ENCODE data around the gene TNFRSF11A. TPM values are rescaled to one million over a fixed set of nuclear protein-coding genes. Genes with fewer than 3 reads are reported as not detected.

Gene TNFRSF11A
- total RNA-seq, 1 donor from 2014 or later, result 0.19 TPM

DNA sequence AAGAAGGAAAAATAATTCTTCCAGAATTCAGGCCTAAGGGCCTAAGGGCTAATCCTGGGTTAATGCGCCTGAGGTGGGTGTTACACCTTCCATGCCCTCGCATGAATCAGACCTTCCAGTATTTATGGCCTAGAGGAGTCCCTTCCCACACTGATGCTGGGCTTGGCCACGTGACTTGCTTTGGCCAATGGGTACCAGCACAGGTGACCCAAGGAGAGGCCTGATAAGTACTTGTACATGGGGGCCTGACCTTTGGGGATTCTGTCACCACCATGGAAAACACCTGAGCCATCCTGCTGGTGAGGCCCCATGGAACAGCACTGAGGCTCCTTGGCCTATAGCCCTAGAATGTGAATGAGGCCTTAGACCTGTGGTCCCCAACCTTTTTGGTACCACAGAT, 79.8 kb downstream of the TNFRSF11A start:
- H3K36me3 Mint-ChIP-seq (ENCODE audit: unreplicated experiment), result no peaks in the 10 kb centered on the region
- no peak overlapping the region for H3K27ac Mint-ChIP-seq (ENCODE audit: unreplicated experiment)
- TF ChIP-seq, protein P1, sequence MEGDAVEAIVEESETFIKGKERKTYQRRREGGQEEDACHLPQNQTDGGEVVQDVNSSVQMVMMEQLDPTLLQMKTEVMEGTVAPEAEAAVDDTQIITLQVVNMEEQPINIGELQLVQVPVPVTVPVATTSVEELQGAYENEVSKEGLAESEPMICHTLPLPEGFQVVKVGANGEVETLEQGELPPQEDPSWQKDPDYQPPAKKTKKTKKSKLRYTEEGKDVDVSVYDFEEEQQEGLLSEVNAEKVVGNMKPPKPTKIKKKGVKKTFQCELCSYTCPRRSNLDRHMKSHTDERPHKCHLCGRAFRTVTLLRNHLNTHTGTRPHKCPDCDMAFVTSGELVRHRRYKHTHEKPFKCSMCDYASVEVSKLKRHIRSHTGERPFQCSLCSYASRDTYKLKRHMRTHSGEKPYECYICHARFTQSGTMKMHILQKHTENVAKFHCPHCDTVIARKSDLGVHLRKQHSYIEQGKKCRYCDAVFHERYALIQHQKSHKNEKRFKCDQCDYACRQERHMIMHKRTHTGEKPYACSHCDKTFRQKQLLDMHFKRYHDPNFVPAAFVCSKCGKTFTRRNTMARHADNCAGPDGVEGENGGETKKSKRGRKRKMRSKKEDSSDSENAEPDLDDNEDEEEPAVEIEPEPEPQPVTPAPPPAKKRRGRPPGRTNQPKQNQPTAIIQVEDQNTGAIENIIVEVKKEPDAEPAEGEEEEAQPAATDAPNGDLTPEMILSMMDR (IDR thresholded peaks at IDR 0.05), result no peak
- H3K9me3 Mint-ChIP-seq (ENCODE audit: unreplicated experiment), result no peaks in the 10 kb centered on the region
- DNase-seq (ENCODE audit: extremely low spot score, unreplicated experiment), result no peak
- H3K4me1 Mint-ChIP-seq (ENCODE audit: unreplicated experiment), result no peaks in the 10 kb centered on the region
- no peak overlapping the region for H3K4me3 Mint-ChIP-seq (ENCODE audit: unreplicated experiment)
- peaks cover 25% of the 10 kb centered on the region for H3K27me3 Mint-ChIP-seq (ENCODE audit: unreplicated experiment)

DNA sequence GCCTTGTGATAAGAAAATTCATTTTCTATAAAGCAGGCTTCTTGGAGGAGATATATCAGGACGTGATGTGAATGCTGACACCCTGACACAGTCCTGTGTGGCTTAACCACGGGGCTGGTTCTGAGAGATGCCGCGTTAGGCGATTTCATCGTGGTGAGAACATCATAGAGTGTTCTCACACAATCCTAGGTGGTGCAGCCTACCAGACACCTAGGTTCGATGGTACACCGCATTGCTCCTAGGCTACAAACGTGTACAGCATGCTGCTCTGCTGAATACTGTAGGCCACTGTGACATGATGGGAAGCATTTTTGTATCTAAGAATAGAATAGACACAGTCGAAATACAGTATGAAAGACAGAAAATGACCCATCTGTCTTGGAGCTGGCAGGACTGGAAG, 82.5 kb downstream of the TNFRSF11A start:
- no peak for DNase-seq (ENCODE audit: extremely low spot score, unreplicated experiment)
- no peak overlapping the region for H3K4me3 Mint-ChIP-seq (ENCODE audit: unreplicated experiment)
- H3K27me3 Mint-ChIP-seq (ENCODE audit: unreplicated experiment), result peaks cover 11% of the 10 kb centered on the region
- no peaks in the 10 kb centered on the region for H3K36me3 Mint-ChIP-seq (ENCODE audit: unreplicated experiment)
- no peaks in the 10 kb centered on the region for H3K4me1 Mint-ChIP-seq (ENCODE audit: unreplicated experiment)
- no peak overlapping the region for H3K27ac Mint-ChIP-seq (ENCODE audit: unreplicated experiment)
- TF ChIP-seq, protein P1 (IDR thresholded peaks at IDR 0.05), result no peak
- no peaks in the 10 kb centered on the region for H3K9me3 Mint-ChIP-seq (ENCODE audit: unreplicated experiment)

DNA sequence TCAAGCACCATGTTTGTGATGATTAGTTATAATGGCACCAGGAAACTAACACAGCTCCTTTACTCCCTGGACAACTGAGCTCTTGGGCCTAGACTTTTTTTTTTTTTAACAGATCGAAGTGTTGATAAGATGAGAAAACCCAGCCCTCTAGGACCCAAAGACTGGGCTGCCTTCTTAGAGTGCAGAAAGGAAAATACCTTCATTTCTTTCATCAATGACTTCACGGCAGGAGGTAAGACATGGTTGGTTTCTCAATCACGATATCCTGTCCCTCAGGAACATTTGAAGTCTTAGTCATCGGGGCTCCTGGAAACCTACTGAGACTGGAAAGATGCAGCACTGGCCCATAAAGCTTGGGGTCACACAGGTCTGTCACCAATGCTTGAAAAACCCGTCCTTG, 84.7 kb downstream of the TNFRSF11A start:
- no peak for DNase-seq (ENCODE audit: extremely low spot score, unreplicated experiment)
- H3K27ac Mint-ChIP-seq (ENCODE audit: unreplicated experiment), result no peak overlapping the region
- no peak overlapping the region for H3K4me3 Mint-ChIP-seq (ENCODE audit: unreplicated experiment)
- no peaks in the 10 kb centered on the region for H3K36me3 Mint-ChIP-seq (ENCODE audit: unreplicated experiment)
- no peaks in the 10 kb centered on the region for H3K9me3 Mint-ChIP-seq (ENCODE audit: unreplicated experiment)
- H3K27me3 Mint-ChIP-seq (ENCODE audit: unreplicated experiment), result peaks cover 25% of the 10 kb centered on the region
- no peaks in the 10 kb centered on the region for H3K4me1 Mint-ChIP-seq (ENCODE audit: unreplicated experiment)
- TF ChIP-seq, protein P1 (IDR thresholded peaks at IDR 0.05), result no peak

DNA sequence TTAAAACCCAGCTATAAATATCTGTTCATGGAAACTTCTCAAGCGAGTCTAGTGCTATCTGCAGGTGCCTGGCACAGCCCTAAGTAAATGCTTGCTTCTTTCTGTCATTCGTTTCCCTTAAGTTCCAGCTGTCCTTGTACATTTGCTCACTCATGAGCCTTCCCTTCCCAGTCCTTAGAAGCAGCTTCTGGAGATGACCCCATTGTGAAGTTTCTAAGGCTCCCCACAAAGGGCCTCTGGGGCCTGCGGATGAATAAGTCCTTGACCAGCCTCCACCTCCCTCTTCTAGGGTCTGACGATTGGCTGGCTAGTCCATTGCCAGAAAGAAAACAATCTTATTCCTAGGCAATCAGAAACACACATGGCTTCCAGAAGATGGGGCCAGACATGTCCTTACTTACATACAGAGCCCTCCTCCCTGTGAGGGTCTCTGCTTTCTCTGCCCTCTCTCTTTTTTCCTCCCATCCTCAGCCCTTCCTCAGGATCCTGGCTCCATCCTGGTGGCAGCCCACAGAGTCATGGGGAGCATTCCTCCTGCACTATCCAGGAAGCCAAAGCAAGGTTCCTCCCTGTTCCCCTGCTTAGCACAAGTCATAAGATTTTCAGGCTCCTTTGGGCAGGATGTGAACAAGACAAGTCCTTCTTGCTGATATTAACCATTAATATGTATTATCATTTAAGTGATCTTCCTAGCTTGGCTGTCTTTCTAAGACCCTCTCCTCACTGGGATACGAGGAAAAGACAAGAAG, 87.3 kb downstream of the TNFRSF11A start:
- no peak for DNase-seq (ENCODE audit: extremely low spot score, unreplicated experiment)

DNA sequence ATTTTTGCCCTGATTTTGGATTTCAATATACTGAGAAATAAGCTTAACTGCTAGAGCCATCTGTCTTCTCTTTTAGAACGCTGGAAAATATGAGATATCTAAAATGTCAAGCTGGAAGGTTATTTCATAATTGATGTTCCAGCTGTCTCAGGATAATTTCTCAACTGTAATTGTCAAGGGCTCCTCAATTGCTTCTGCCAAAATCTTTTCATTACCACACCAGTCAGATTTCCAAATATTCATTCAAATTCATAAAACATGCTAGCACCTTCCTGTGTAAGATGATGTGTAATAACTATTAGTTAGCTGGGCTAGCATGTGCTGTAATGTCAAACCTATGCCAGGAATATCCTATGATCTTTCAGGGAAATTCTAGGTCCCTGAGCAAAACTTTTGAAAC, 88.1 kb downstream of the TNFRSF11A start:
- H3K36me3 Mint-ChIP-seq (ENCODE audit: unreplicated experiment), result no peaks in the 10 kb centered on the region
- TF ChIP-seq, protein P1 (IDR thresholded peaks at IDR 0.05), result no peak
- H3K4me1 Mint-ChIP-seq (ENCODE audit: unreplicated experiment), result no peaks in the 10 kb centered on the region
- H3K4me3 Mint-ChIP-seq (ENCODE audit: unreplicated experiment), result no peak overlapping the region
- DNase-seq (ENCODE audit: extremely low spot score, unreplicated experiment), result no peak
- H3K27ac Mint-ChIP-seq (ENCODE audit: unreplicated experiment), result no peak overlapping the region
- H3K9me3 Mint-ChIP-seq (ENCODE audit: unreplicated experiment), result no peaks in the 10 kb centered on the region
- H3K27me3 Mint-ChIP-seq (ENCODE audit: unreplicated experiment), result peaks cover 51% of the 10 kb centered on the region

More for the DNA sequence above, 87.3 kb downstream of the TNFRSF11A start:
- Mint-ChIP-seq H3K27me3 (ENCODE audit: unreplicated experiment) (peaks cover 44% of the 10 kb centered on the region), H3K9me3 (ENCODE audit: unreplicated experiment) (no peaks in the 10 kb centered on the region), H3K4me3 (ENCODE audit: unreplicated experiment) (no peak overlapping the region), H3K36me3 (ENCODE audit: unreplicated experiment) (no peaks in the 10 kb centered on the region), H3K4me1 (ENCODE audit: unreplicated experiment) (no peaks in the 10 kb centered on the region), H3K27ac (ENCODE audit: unreplicated experiment) (no peak overlapping the region)
- TF ChIP-seq, protein P1 (IDR thresholded peaks at IDR 0.05), result no peak

All from osteocyte (in vitro differentiated cells).